ENCODE results near the gene TMX1.

DNA sequence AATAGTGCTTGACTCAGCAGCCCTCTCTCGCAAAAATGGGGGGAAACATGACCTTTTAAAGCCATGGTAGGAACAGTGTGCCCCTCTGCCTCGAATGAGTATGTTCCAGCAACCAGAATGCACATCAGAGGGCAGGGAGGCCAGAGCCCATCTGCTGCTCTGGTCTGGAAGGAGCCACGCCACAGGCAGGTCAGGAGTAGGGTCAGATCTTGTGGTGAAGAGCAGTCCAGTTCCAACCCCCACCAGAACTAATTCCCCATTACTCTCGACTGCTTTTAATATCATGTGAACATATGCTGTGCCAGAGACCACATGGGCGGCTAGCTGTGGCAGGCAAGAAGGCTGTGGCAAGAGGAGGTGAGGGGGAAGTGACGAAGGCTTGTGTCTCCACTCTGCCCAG lies 34.6 kb upstream of the TMX1 start:
- no peak for TF ChIP-seq EZH2 (IDR thresholded peaks at IDR 0.05)
- TF ChIP-seq FOXP2 (optimal IDR thresholded peaks at IDR 0.05; ENCODE audit: control extremely low read depth, extremely low read length, insufficient read depth), result no peak

All from SK-N-MC (cell line).